GM12878 (cell line): ENCODE data around the gene SCAANT1. TPM values are rescaled to one million over a fixed set of nuclear protein-coding genes. Genes with fewer than 3 reads are reported as not detected.

Source experiments
- ATAC-seq: fragments of 200-7000 bp; cut with Tn5 transposase; 3 replicates; pipeline ENCODE4 v1.9.1; 2020; ENCODE audit warnings: mild to moderate bottlenecking, moderate library complexity
- BruUV-seq: library from RNA; stranded (reverse); fragments of 400-500 nt; replicated peaks from 2 replicates; lab custom pipeline; 2021; lab: Mats Ljungman, UMichigan
- CTCF ChIA-PET: fragments of 300-600 bp; sonication (Branson Sonifier 250); formaldehyde crosslinking; extraction: SDS; loops from one replicate; lab custom pipeline; 2021; ENCODE audit warnings: inconsistent platforms; lab: Yijun Ruan, JAX
- POLR2A ChIA-PET: fragments of 350-600 bp; formaldehyde crosslinking; extraction: SDS; loops from one replicate; lab custom pipeline; 2021; ENCODE audit warnings: inconsistent platforms; lab: Charles Lee
- RAD21 ChIA-PET: fragments of 300-600 bp; sonication (Branson Sonifier 250); formaldehyde crosslinking; loops from one replicate; lab custom pipeline; 2023; ENCODE audit warnings: antibody characterized with exemption; ENCODE audit not compliant: unreplicated experiment; lab: Charles Lee
- SMC1A ChIA-PET: fragments of 300-600 bp; sonication (Branson Sonifier 250); formaldehyde crosslinking; loops from one replicate; lab custom pipeline; 2023; ENCODE audit not compliant: unreplicated experiment, uncharacterized antibody; lab: Charles Lee
- DNase-seq: peaks from one replicate; pipeline ENCODE4 v3.0.0-alpha.2; 2011; ENCODE audit warnings: low read depth, low spot score
- FAIRE-seq: peaks from 3 replicates; lab custom pipeline; 2011; peaks lifted over from hg19 to GRCh38; lab: Jason Lieb, UNC
- H2AFZ ChIP-seq: 2 replicates; pipeline ENCODE4 v1.6.0; 2011; ENCODE audit warnings: low read depth, low read length, control low read depth; ENCODE audit not compliant: control insufficient read depth
- H3K27ac ChIP-seq: 2 replicates; pipeline ENCODE4 v1.5.1; 2011; ENCODE audit warnings: control low read depth; ENCODE audit not compliant: control insufficient read depth, insufficient read depth
- H3K27me3 ChIP-seq, 2 experiments: replicated peaks in 1 of 2; 2 replicates each; pipeline versions ENCODE4 v1.6.0 to v1.6.1; 2011; ENCODE audit warnings: low read length in 1 of 2; ENCODE audit not compliant: control insufficient read depth in 2 of 2, insufficient read depth in 2 of 2
- H3K36me3 ChIP-seq, 2 experiments: 2 replicates each; pipeline ENCODE4 v1.5.1; 2011; ENCODE audit warnings: low read length in 1 of 2; ENCODE audit not compliant: control insufficient read depth in 2 of 2, insufficient read depth in 2 of 2
- H3K4me1 ChIP-seq: 2 replicates; pipeline ENCODE4 v1.6.1; 2011; ENCODE audit warnings: mild to moderate bottlenecking, low read length, moderate library complexity, mixed read lengths; ENCODE audit not compliant: control insufficient read depth, insufficient read depth
- H3K4me2 ChIP-seq: 2 replicates; pipeline ENCODE4 v1.6.0; 2011; ENCODE audit warnings: control low read depth; ENCODE audit not compliant: control insufficient read depth, insufficient read depth
- H3K4me3 ChIP-seq: fragments of 200-600 bp; sonication (generic); 2 replicates; pipeline ENCODE4 v1.5.1; 2016
- H3K79me2 ChIP-seq: 2 replicates; pipeline ENCODE4 v1.6.0; 2011; ENCODE audit warnings: low read length; ENCODE audit not compliant: control insufficient read depth, insufficient read depth
- H3K9ac ChIP-seq: 2 replicates; pipeline ENCODE4 v1.8.0; 2011; ENCODE audit warnings: low read length, control low read depth, mixed read lengths; ENCODE audit not compliant: control insufficient read depth, insufficient read depth
- H3K9me3 ChIP-seq: replicated peaks from 3 replicates; pipeline ENCODE4 v1.5.1; 2011; ENCODE audit warnings: mild to moderate bottlenecking, low read length; ENCODE audit not compliant: control insufficient read depth, insufficient read depth
- H4K20me1 ChIP-seq: 2 replicates; pipeline ENCODE4 v1.6.0; 2011; ENCODE audit not compliant: control insufficient read depth, insufficient read depth
- MEF2A ChIP-seq: IDR thresholded peaks from 2 replicates; pipeline ENCODE4 v1.6.1; 2011; ENCODE audit warnings: low read depth, mild to moderate bottlenecking, low read length, moderate library complexity; ENCODE audit not compliant: insufficient read depth
- NR2C1 ChIP-seq: fragments of 450-650 bp; IDR thresholded peaks from 2 replicates; pipeline ENCODE4 v1.6.1; 2017; ENCODE audit warnings: antibody characterized with exemption, mild to moderate bottlenecking, moderate library complexity
- NRF1 ChIP-seq: conservative IDR thresholded peaks from 2 replicates; pipeline ENCODE4 v1.6.1; 2011; ENCODE audit warnings: mild to moderate bottlenecking, low read depth, low read length, improper control_type of control experiment
- PAX8 ChIP-seq: fragments of 450-650 bp; IDR thresholded peaks from 2 replicates; pipeline ENCODE4 v1.6.1; 2017; ENCODE audit warnings: mild to moderate bottlenecking, moderate library complexity
- POLR2A ChIP-seq: IDR thresholded peaks from 2 replicates; pipeline ENCODE4 v1.6.1; 2011; ENCODE audit warnings: low read depth, mild to moderate bottlenecking, low read length
- POLR2AphosphoS5 ChIP-seq: IDR thresholded peaks from 2 replicates; pipeline ENCODE4 v1.6.1; 2011; ENCODE audit warnings: mild to moderate bottlenecking, low read length, inconsistent platforms
- SMAD5 ChIP-seq: IDR thresholded peaks from 2 replicates; pipeline ENCODE4 v1.6.1; 2016; ENCODE audit warnings: antibody characterized with exemption, low read depth
- SRF ChIP-seq, 2 experiments: IDR thresholded peaks; 2 replicates each; pipeline ENCODE4 v1.6.1; 2011; ENCODE audit warnings: low read depth in 2 of 2, low read length in 2 of 2, mild to moderate bottlenecking in 1 of 2, moderate library complexity in 1 of 2
- STAT3 ChIP-seq: IDR thresholded peaks from 2 replicates; pipeline ENCODE4 v1.6.1; 2011; ENCODE audit warnings: low read depth, low read length, improper control_type of control experiment
- TARDBP ChIP-seq: IDR thresholded peaks from 2 replicates; pipeline ENCODE4 v1.6.1; 2016; ENCODE audit warnings: borderline replicate concordance
- ZNF217 ChIP-seq: fragments of 450-650 bp; IDR thresholded peaks from 2 replicates; pipeline ENCODE4 v1.6.1; 2017; ENCODE audit warnings: antibody characterized with exemption, mild to moderate bottlenecking
- ZZZ3 ChIP-seq: IDR thresholded peaks from 2 replicates; pipeline ENCODE4 v1.6.1; 2011; ENCODE audit warnings: low read depth; ENCODE audit not compliant: control insufficient read depth, insufficient read length
- WGBS: methylation state at CpG from one replicate; pipeline ENCODE4 v1.1.6; 2016; ENCODE audit warnings: low lambda C conversion rate; ENCODE audit not compliant: insufficient replicate concordance, insufficient coverage; ENCODE audit errors: missing lambda C conversion rate; 5-methylcytosine and 5-hydroxymethylcytosine counted together
- in situ Hi-C: fragments of 300-500 bp; cut with MboI; formaldehyde crosslinking; loops from 9 replicates; pipeline ENCODE4 v1.14.3; 2018; ENCODE audit warnings: mixed read lengths
- intact Hi-C: fragments of 100-400 bp; cut with micrococcal nuclease; formaldehyde crosslinking; loops from one replicate; pipeline ENCODE4 v1.14.2; 2022; ENCODE audit not compliant: unreplicated experiment
- polyA plus RNA-seq, 11 experiments: library from polyadenylated mRNA; depleted of rRNA in 4 of 11; unstranded in 6 of 11; stranded (reverse) in 5 of 11; fragments of >200 nt; fragmentation: Nextera tagmentation in 4 of 11; fragmentation: Illumina TruSeq in 1 of 11; extraction: Ambion mirVana in 4 of 11; extraction: Trizol in 1 of 11; gene quantifications; 1 replicate in 1 of 11; 2 replicates in 10 of 11; pipeline versions ENCODE4 v1.2.1 to v1.2.3, GENCODE V29; 2011 to 2016; ENCODE audit warnings: inconsistent platforms in 2 of 11, missing spikeins in 2 of 11, low read depth in 1 of 11
- total RNA-seq, 4 experiments: library from RNA; depleted of rRNA in 3 of 4; stranded (reverse); fragments of >200 nt in 3 of 4; fragmentation: Illumina TruSeq in 1 of 4; extraction: Trizol in 1 of 4; gene quantifications; 2 replicates each; pipeline versions ENCODE4 v1.2.1 to v1.2.3, GENCODE V29; 2013 to 2021
- TF ChIP-seq, protein P1 (sequence below): fragments of 450-650 bp; IDR thresholded peaks from 2 replicates; pipeline ENCODE4 v1.6.1; 2016; ENCODE audit warnings: mild to moderate bottlenecking, moderate library complexity, borderline replicate concordance
- TF ChIP-seq, protein P2 (sequence below): IDR thresholded peaks from 2 replicates; pipeline ENCODE4 v1.6.1; 2012; ENCODE audit warnings: low read depth, low read length, improper control_type of control experiment
- TF ChIP-seq, protein P3 (sequence below): fragments of 450-650 bp; IDR thresholded peaks from 2 replicates; pipeline ENCODE4 v1.6.1; 2014; ENCODE audit warnings: mild to moderate bottlenecking
- TF ChIP-seq, protein P4 (sequence below): fragments of 450-650 bp; IDR thresholded peaks from 2 replicates; pipeline ENCODE4 v1.6.1; 2017; ENCODE audit warnings: antibody characterized with exemption, mild to moderate bottlenecking, moderate library complexity

The SCAANT1 gene
- total and polyA plus RNA-seq, 10 of the 15 experiments (the other 5 are each of a cell fraction or from before 2014, with no cell fraction given), result 0.60 to 1.7 (median 0.95) TPM; not detected in 6

DNA sequence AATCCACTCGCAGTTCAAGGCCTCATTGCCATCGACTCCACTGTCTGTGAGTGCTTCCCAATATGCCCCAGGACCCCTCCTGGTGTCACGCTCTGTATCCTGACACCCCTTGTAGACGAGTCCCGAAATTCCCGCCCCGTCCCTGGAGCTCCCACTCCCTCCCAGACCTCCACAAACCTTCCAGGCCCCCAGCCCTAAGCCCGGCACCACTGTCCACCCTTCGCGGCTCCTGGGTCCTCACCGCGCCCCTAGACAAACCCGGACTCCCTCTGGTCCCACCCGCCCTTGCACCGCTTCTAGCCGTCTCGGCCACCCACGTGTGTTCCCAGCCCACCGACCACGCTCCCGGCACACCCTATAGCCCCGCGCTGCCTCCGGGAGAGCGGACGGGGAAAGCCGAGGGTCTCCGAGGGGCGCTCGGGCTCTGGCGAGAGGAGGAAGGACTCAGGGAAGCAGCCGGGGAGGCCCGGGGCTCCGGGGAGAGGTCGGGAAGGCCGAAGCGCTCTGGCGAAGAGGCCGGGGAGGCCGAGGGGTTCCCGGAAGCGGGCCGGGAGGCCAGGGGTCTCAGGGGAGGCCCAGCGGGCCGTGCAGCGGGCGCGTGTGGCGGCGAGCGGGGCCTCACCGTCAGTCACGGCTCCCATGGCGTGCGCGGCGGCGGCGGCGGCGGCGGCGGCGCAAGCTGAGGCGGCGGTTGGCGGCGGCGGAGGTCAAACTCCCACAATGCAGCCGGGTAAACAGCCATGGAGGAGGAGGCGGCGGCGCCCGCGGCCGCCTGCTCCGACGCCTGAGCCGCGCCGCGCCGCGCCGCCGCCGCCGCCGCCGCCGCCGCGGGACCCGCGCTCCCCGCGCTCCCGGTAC, 48.8 kb downstream of the SCAANT1 start, which contains the start of the genes ATXN7 and THOC7:
ATXN7 (plus strand) TSS at position 718 of the 858 bp plus-strand sequence. CDS start 48,732 bp downstream, outside the sequence.
THOC7 (minus strand) TSS at position 656 of the 858 bp plus-strand sequence; CDS start at position 641, 15 bp downstream.
- in situ Hi-C loops, result no loop called here
- peak within 1 kb of the TSS; percentile 84 for H2AFZ ChIP-seq
- FAIRE-seq, result no peak
- TF ChIP-seq SRF (IDR thresholded peaks at IDR 0.05; ENCODE audit: low read depth in 2 of 2, low read length in 2 of 2), result no peak
- TF ChIP-seq, protein P1, sequence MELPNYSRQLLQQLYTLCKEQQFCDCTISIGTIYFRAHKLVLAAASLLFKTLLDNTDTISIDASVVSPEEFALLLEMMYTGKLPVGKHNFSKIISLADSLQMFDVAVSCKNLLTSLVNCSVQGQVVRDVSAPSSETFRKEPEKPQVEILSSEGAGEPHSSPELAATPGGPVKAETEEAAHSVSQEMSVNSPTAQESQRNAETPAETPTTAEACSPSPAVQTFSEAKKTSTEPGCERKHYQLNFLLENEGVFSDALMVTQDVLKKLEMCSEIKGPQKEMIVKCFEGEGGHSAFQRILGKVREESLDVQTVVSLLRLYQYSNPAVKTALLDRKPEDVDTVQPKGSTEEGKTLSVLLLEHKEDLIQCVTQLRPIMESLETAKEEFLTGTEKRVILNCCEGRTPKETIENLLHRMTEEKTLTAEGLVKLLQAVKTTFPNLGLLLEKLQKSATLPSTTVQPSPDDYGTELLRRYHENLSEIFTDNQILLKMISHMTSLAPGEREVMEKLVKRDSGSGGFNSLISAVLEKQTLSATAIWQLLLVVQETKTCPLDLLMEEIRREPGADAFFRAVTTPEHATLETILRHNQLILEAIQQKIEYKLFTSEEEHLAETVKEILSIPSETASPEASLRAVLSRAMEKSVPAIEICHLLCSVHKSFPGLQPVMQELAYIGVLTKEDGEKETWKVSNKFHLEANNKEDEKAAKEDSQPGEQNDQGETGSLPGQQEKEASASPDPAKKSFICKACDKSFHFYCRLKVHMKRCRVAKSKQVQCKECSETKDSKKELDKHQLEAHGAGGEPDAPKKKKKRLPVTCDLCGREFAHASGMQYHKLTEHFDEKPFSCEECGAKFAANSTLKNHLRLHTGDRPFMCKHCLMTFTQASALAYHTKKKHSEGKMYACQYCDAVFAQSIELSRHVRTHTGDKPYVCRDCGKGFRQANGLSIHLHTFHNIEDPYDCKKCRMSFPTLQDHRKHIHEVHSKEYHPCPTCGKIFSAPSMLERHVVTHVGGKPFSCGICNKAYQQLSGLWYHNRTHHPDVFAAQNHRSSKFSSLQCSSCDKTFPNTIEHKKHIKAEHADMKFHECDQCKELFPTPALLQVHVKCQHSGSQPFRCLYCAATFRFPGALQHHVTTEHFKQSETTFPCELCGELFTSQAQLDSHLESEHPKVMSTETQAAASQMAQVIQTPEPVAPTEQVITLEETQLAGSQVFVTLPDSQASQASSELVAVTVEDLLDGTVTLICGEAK, result no peak
- TF ChIP-seq ZNF217, result peak; percentile 24; the same call in 1 of the 2 replicates
- no peak for TF ChIP-seq MEF2A
- TF ChIP-seq SMAD5, result no peak
- TF ChIP-seq, protein P2, sequence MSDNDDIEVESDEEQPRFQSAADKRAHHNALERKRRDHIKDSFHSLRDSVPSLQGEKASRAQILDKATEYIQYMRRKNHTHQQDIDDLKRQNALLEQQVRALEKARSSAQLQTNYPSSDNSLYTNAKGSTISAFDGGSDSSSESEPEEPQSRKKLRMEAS, result peak; percentile 41
- TF ChIP-seq, protein P3, sequence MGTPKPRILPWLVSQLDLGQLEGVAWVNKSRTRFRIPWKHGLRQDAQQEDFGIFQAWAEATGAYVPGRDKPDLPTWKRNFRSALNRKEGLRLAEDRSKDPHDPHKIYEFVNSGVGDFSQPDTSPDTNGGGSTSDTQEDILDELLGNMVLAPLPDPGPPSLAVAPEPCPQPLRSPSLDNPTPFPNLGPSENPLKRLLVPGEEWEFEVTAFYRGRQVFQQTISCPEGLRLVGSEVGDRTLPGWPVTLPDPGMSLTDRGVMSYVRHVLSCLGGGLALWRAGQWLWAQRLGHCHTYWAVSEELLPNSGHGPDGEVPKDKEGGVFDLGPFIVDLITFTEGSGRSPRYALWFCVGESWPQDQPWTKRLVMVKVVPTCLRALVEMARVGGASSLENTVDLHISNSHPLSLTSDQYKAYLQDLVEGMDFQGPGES, result no peak
- no peak for TF ChIP-seq ZZZ3
- TF ChIP-seq PAX8, result no peak
- TF ChIP-seq NR2C1, result peak; percentile 73
- TF ChIP-seq POLR2A, result peak; percentile 81
- TF ChIP-seq POLR2AphosphoS5, result no peak
- TF ChIP-seq TARDBP, result no peak
- TF ChIP-seq NRF1, result no peak
- TF ChIP-seq, protein P4, sequence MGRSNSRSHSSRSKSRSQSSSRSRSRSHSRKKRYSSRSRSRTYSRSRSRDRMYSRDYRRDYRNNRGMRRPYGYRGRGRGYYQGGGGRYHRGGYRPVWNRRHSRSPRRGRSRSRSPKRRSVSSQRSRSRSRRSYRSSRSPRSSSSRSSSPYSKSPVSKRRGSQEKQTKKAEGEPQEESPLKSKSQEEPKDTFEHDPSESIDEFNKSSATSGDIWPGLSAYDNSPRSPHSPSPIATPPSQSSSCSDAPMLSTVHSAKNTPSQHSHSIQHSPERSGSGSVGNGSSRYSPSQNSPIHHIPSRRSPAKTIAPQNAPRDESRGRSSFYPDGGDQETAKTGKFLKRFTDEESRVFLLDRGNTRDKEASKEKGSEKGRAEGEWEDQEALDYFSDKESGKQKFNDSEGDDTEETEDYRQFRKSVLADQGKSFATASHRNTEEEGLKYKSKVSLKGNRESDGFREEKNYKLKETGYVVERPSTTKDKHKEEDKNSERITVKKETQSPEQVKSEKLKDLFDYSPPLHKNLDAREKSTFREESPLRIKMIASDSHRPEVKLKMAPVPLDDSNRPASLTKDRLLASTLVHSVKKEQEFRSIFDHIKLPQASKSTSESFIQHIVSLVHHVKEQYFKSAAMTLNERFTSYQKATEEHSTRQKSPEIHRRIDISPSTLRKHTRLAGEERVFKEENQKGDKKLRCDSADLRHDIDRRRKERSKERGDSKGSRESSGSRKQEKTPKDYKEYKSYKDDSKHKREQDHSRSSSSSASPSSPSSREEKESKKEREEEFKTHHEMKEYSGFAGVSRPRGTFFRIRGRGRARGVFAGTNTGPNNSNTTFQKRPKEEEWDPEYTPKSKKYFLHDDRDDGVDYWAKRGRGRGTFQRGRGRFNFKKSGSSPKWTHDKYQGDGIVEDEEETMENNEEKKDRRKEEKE, result no peak
- TF ChIP-seq STAT3, result no peak

More for the DNA sequence above, 48.8 kb downstream of the SCAANT1 start, which contains the start of the genes ATXN7 and THOC7:
- SMC1A ChIA-PET, result no interaction called here
- CTCF ChIA-PET, result no interaction called here
- Histone ChIP-seq H3K27me3 (no peaks in the 10 kb centered on the region), H3K27ac (peak within 1 kb of the TSS; percentile 94), H3K9me3 (no peaks in the 10 kb centered on the region), H3K79me2 (peaks cover 74% of the 10 kb centered on the region), H3K9ac (peak within 1 kb of the TSS; percentile 95), H3K4me3 (peak within 1 kb of the TSS; percentile 100), H3K36me3 (no peaks in the 10 kb centered on the region), H3K4me2 (peak within 1 kb of the TSS; percentile 86), H3K4me1 (peaks cover 7% of the 10 kb centered on the region; the same call in 1 of the 2 replicates), H4K20me1 (no peaks in the 10 kb centered on the region)
- POLR2A ChIA-PET, result interaction anchor here (0.6 to 1.4 kb wide), 2 partner anchors 12 to 1846 kb away, joined by 3 to 5 read pairs; no protein-coding TSS in a partner anchor
- DNase-seq (no peak), ATAC-seq (peak; percentile 78)
- WGBS, result under 1% methylated on average over 52 of the region's 98 CpGs
- intact Hi-C loops, result loop anchor here (2.0 kb wide), 1 partner anchor 47 kb away; no protein-coding TSS in a partner anchor
- RAD21 ChIA-PET, result interaction anchor here (1.4 kb wide), 1 partner anchor 49 kb away, joined by 5 read pairs; the partner anchor contains the start of gene SCAANT1
- no TSS peak for BruUV-seq
